Raji (cell line): ENCODE data around the gene RWDD2A.

Experiments used
- POLR2A ChIP-seq: IDR thresholded peaks from 2 replicates; pipeline ENCODE4 v1.6.1; 2011; ENCODE audit warnings: low read depth, low read length, control low read depth; ENCODE audit not compliant: insufficient read depth

Gene RWDD2A

DNA sequence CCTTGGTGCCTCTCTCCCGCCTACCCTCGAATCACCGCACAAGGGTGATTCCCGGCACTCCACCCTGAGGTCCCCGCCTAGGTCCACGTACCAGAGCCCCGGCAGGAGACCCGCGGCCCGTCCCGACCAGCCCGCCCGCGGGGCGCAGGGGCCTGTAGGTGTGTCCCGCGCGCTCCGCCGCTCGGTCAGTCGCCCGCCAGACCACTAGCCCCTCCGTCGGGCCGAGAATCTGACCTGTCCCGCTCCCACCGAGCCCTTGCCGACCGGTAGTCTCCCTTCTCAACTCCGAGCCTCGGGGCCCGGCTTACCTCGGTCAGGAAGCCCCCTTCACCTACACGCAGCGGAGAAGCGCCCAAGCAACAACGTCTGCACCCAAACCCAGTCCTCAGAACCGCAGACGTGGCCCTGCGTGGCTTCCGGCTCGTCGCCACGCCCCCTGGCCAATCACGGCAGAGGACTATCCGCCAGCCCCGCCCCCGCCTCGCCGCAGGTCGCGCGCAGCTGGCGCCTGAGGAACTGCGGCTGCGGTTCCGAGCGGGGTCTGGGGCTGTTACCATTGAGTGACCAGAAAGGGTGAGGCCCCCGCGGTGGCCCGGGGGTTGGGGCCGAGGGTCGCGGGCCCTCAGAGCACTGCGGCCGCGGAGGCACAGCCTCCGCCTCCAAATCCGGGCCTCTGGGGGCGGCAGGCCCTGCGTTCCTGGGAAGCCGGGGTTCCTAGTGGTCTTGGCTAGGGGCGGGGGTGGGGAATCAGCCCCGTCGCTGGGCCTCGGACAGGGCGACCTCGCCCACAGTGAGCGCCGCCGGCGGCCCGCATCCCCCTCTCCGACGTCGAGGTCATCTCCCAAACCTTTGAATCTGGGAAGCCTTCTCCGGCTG is at the start of gene RWDD2A, which contains the start of gene PGM3:
Gene RWDD2A, plus strand, starts transcription at position 487 of the 876 bp plus-strand sequence. CDS start 1,095 bp downstream, outside the sequence.
Gene PGM3, minus strand, starts transcription at position 395 of the 876 bp plus-strand sequence. CDS start 2,253 bp downstream, outside the sequence.
- peak; percentile 89 for TF ChIP-seq POLR2A

DNA sequence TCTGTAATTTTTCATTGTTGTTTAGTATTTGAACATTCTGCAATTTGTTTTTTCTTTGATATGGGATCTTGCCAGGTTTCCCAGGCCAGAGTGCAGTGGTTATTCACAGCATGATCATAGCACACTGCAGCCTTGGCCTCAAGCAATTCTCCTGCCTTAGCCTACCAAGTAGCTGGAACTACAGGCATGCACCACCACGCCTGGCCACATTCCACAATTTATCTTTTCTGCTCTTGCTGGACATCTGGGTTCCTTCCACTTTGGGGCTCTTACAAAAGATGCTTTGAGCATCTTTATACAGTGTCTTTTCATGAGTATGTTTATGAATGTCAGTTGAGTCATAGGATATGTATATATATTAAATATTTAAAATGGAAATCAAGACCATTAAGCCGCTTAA is 42.0 kb upstream of the RWDD2A start:
- no peak for TF ChIP-seq POLR2A

DNA sequence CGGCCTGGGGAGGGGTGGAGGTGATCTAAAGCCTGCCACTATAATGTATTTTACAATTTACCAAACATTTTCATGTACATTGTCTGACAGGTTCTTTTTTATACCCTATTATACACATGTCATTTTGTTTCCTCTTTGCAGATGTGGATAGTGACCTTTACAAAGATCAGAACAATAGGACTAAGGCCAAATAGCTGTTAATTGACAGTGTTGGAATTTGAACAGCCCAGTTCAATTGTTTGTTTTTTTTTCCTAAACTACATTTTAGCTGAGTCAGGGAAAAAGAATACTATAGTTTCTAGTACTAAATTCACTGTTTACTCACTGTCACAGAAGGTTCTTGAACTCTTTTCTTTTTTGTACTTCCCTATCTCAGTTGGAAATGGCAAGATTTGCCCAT is 40.2 kb upstream of the RWDD2A start:
- TF ChIP-seq POLR2A, result no peak

DNA sequence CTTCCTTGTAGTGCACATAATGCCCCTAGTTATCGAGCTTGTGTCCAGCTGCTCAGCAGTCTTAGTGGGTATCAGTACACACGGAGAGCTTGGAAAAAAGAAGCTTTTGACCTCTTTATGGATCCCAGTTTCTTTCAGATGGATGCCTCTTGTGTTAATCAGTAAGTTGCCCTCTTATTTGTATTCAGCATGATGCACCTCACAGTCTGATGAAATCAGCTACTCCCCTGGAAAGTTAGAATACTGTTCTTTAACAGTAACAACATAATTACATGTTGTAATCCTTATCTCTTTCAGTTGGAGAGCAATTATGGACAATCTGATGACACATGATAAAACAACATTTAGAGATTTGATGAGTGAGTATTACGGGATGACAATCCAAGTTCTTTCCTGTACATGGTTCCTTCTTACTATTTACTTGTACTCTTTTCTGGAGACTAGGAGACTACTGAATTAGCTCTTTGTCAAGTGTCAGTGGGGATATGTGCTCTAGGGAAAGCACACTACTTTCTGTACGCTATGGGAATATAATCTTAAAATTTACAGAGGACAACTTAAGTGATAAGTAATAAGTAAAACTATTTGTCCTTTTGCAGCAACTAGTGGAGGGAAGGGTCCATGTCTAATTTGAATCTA is 39.2 kb upstream of the RWDD2A start:
- TF ChIP-seq POLR2A, result no peak

GRCh38 chr6:83155794-83156193 is 37.4 kb upstream of the RWDD2A start:
- TF ChIP-seq POLR2A, result no peak

GRCh38 chr6:83160167-83160566 is 33.0 kb upstream of the RWDD2A start:
- TF ChIP-seq POLR2A, result no peak

- no peak for TF ChIP-seq POLR2A
Observed at GRCh38 chr6:83167726-83168278, 25.4 kb upstream of the RWDD2A start.

DNA sequence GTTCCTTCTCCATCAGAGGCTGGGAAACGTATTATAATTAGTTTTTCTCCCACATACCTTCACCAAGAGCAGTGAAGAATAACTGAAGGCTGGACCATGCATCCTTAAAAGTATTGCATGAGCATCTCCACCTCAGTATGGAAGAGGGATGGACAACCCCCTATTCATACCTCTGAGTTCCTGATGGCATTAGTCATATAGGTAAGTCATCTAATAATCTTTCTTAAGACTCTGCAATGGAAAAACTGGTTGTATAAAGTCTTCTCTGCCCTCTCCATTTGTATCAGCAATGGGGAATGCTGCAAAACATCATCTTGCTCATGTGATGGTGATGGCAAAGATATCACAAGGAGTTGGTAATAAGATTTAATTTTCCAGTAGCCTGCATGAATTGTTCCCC is 24.6 kb upstream of the RWDD2A start:
- no peak for TF ChIP-seq POLR2A

DNA sequence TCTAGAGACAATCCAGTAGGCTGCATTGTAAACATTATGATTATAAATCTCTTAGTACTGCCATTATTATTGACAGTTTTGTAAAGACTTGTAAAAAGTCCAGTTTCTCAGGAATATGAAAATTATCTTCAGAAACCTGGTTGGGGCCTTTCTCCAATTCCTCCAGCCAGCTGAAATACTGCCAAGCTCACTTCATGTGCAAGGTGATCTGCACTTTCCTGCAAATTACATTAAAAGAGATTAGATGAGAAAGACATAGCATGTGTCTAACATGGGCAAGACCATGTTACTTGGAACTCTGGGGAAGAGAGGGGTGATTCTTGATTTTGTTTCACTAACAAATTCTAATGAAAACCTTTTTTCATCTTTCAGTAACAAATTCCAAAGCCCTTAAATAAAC is 24.1 kb upstream of the RWDD2A start:
- no peak for TF ChIP-seq POLR2A

DNA sequence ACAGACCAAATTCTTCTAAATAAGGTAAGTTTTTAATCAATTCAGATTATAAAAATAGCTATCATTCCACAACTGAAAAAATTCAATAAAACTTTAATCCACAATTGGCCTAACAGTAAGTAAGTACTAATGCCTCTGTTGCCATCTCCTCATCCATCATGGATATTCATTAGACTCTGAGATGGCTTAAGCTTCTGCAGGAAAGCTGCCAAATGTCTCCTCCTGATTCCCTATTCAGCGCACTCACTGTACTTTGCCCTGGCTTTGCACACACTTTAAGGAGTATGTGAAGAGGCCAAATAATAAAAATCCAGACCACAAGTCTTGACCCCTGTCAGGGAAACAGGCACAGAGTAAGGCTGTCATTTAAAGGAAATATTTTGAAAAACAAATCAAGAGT is 23.6 kb upstream of the RWDD2A start:
- no peak for TF ChIP-seq POLR2A

GRCh38 chr6:83176246-83176645 is 16.9 kb upstream of the RWDD2A start:
- no peak for TF ChIP-seq POLR2A

DNA sequence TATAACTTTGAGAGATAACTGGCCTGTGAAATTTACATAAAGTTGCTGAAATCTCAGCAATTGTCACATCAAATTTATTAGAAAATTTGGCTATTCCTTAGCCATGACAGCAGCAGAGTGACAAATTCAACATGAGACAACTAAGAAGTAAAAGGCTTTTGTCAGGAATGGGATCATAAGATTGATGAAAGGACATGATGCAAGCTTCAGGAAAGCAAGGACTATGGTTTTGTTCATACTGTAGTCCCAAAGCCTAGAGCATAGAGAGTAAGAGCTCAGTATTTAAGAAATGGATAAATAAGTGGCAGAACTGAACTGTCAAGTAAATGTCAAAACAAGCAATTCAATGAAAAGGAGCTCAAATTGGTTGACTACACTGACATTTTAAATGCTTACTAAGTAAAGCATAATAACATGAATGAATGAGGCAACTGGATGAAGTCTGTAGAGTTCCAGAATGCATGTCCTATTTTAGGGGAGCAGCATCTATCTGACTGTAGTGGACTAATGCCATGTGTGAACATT is 12.7 kb upstream of the RWDD2A start:
- no peak for TF ChIP-seq POLR2A

DNA sequence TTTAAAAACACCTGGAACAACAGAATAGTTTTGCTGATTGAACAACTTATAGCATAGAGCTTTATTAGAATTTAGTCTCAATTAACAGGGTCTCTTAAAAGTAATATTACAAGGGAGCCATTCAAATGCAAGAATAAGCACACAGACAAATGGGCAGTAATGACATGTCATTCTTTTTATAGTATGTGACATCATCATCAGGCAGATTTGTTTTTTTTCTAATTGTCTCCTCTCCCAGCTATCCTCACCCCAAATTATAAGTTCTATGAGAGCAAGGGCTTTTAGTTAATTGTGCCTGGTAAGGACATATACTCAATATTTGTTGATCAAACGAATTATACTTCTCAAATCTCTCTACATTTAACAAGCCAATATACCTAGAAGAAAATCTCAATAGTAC is 11.0 kb upstream of the RWDD2A start:
- TF ChIP-seq POLR2A, result no peak

GRCh38 chr6:83183082-83183828 is 9.9 kb upstream of the RWDD2A start:
- no peak for TF ChIP-seq POLR2A

GRCh38 chr6:83185096-83185495 is 8.1 kb upstream of the RWDD2A start:
- no peak for TF ChIP-seq POLR2A

DNA sequence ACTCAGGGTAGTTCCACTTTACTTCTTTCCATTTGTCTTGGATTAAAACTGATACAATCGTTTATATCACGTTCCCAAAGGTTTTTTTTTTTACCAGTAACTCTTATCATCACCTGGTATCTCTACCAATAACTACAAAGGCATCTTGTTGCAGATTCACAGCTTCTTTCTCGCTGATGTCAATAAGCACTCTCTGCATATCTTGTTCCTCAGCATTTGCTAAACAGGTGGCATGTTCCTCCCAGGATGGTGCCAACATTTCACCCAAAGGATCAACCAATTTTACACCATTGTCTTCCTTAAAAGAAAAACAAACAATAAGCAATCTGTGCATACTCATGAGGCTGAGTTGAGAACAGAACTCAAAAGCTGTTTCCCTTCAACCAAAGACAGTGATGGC is 4.7 kb upstream of the RWDD2A start:
- no peak for TF ChIP-seq POLR2A

DNA sequence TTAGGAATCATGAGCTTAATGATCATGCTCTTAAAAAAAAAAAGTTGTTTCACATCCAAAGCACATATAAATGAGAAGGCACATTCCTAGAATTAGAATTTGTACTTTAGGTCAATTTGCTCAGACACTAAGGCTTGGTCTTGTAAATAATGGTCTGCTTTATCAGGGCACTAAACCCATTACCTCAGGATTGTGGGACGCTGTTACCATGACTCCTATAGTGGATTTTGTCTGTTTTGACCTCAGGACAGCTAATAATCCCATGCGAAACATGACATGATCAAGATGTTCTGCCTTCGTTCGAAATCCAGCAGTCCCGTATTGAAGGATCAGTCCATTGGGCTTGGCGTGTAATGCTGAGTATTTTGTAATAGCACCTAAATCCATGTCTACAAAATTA is 2.5 kb upstream of the RWDD2A start:
- no peak for TF ChIP-seq POLR2A
